Stimulated activated CD8-positive, alpha-beta memory T cell treated with anti-CD3 and anti-CD28 coated beads, Interleukin-7, amount 100 ng/mL, for 24 hours (primary cell): Measurements from ENCODE around the gene UCHL1.

Experiments
- DNase-seq: peaks from one replicate; pipeline ENCODE4 v3.0.0-alpha.2; 2020; ENCODE audit warnings: low read depth

The UCHL1 gene

GRCh38 chr4:41256740-41257256 lies at the start of gene UCHL1:
Gene UCHL1 (plus strand): TSS chr4:41256928. CDS start chr4:41256977, 49 bp downstream.
- DNase-seq = no peak

DNA sequence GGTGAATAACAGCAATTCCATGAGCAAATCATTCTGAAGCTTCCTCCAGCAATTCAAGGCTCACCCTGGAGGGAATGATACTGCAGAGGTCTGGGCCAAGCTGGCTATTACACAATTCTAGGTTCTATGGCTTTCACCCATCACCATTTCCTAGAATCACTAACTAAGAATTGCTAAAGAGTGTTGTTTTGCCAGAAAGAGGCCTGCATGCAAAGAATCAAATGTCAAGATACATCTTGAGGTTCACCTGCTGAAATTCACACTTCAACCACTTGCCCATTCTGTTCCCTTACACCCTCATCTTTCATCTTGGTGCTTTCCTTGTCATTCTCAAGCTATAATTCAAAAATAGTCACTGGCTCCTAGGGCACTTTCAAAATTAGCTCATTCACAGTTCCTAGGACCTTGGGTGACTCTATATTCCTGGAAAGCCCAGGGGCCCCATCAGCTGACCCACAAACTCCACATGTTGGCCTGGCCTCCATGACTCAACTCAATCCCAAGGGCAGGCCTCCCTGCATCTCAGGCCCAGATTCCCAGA lies 49.4 kb upstream of the UCHL1 start:
- DNase-seq = no peak

- DNase-seq = no peak
Observed at GRCh38 chr4:41209187-41209586, 47.5 kb upstream of the UCHL1 start.

GRCh38 chr4:41209901-41210300 lies 46.8 kb upstream of the UCHL1 start:
- no peak for DNase-seq

- DNase-seq = no peak
Observed at GRCh38 chr4:41211951-41212615, 44.6 kb upstream of the UCHL1 start.

GRCh38 chr4:41212616-41213203 lies 44.0 kb upstream of the UCHL1 start:
- no peak for DNase-seq

GRCh38 chr4:41213625-41214135 lies 43.0 kb upstream of the UCHL1 start:
- no peak for DNase-seq

- DNase-seq = peak; percentile 11
Observed at GRCh38 chr4:41214136-41214824, 42.4 kb upstream of the UCHL1 start, which contains the start of gene APBB2. Gene APBB2 (minus strand): TSS chr4:41214542. CDS start chr4:41033254, 181,288 bp downstream.

DNA sequence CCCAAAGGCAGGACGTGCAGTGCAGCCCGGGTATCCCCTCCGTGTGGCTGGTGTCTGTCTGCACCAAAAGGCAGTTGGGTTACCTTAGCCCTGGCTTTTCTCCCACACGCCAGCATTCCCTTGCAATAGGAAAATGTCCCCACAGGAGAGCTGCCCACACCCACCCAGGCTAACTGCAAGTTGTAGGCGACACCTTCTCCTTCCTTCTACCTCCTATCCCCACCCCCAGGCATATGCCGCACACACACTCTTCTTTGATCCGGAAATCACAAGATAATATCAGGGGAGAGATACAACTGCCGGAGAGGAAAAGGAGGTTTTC lies 41.9 kb upstream of the UCHL1 start:
- DNase-seq = no peak

- DNase-seq = no peak
Observed at GRCh38 chr4:41215155-41215554, 41.6 kb upstream of the UCHL1 start.

DNA sequence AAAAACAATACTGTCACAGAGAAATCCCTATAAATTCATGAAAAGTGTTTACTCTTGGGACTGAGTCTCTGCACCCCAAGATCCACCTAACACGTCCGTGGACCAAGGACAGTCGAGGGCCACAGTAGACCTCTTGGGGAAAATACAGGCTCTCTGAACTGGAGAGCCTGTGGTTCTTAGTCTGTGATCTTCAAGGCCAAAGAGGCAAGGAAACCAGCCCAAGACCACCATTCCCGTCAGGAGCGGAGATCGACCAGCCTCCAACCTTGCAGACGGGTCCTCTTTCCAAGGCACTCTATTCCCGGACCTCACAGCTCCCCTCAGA lies 40.8 kb upstream of the UCHL1 start:
- DNase-seq = no peak

DNA sequence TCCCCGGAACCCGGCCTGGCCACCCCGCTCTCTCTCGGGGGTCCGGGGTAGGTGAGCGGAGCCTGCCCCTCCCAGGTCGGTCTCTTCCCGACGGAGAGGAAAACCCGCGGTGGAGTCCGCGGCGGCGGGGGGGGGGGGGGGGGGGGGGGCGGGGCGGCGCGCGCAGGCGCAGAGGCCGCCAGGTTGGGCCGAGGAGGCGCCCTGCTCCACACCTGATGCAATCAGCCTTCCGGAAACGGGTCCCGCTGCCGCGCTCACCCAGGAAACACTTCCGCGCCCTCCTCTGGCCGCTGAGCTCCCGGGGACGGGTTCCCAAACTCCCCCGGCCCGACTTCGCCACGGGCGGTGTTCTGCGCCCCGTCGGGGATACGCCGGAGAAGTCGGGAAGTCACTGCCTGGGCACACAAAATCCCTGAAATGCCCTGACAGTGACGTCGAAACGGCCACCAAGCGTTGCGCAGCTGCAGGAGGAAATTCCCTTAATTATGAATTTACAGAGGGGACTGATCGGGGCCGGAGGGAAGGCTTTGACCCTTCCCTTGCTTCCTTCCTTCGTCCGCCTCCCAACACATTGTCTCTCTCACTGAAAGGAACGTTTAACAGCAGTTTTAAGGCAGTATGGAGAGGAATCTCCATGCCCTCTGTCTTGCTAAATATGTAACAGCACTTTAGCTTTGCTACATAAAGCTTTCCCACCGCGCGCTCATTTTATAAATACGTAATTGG lies 40.3 kb upstream of the UCHL1 start:
- peak; percentile 11 for DNase-seq

DNA sequence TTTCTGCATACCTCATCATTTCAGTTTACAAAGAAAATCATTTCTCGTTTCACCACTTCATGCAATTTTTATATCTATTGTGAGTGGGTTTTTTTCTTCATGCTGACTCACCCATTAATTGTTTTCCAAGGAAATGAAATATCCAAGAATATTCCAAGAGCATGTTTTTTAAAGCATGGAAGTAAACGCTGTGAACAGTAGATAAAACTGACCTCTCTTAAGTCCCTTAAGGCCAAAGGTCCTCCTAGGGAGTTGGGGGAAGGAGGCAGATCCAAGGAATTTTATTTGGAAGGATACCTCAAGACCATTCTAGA lies 39.8 kb upstream of the UCHL1 start:
- DNase-seq = no peak

DNA sequence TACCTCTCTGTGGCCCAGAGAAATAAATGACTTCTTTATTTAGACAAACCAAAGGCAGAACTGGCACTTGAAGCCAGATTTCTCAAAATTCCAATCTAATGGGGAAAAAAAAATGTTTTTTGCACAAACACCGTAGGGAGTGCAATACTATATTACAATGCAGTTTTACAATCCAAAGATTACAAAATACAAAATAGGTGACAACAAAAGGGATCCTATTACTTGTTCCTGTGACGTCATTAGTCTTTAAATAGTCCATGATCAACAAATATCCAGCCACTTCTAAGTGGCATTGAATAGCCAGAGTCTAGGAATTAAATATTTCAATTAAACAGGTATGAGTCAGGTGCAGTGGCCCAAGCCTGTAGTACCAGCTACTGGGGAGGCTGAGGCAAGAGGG lies 39.4 kb upstream of the UCHL1 start:
- DNase-seq = no peak

DNA sequence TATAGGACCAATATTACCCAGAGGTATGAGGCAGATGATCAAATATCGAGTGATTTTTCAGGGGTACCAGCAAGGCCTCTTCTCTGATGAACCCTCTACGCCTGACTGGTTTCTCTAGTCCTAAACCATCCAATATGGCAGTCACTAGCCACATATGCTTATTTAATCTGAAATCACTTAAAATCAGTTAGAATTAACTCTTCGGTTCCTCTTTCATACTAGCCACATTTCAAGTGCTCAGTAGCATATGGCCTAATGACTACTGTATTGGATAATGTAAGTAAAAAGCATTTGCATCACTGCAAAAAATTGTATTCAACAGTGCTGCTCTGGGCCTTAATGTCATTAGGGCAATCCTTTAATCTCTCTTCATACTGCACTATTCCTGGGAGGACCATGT lies 38.0 kb upstream of the UCHL1 start:
- DNase-seq = no peak

DNA sequence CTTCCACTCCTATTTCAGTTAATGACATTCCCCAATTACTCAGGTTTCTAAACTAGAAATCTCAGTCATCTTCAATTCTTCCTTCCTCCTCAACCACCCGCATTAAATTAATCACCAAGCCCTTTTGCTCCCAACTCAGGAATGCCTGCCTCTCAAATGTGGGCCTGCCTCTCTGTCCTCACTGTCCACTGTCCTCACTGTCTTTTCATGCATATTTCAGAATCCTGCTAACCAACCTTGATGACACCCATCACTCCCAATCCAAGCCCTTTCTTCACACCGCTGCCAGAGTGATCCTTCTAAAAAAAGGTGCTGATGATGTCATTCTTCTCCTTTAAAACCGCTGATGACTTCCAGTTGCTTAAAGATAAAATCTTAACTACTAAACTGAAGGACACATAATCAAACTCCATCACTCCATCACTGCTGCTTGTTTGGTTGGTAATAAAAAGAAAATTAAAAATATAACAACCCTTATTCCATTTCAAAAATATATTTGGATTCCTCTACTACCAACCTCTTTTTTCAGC lies 37.2 kb upstream of the UCHL1 start:
- DNase-seq = no peak

- no peak for DNase-seq
Observed at GRCh38 chr4:41221850-41222645, 34.7 kb upstream of the UCHL1 start.

GRCh38 chr4:41227902-41228301 lies 28.8 kb upstream of the UCHL1 start:
- DNase-seq = no peak

- no peak for DNase-seq
Observed at GRCh38 chr4:41232406-41232805, 24.3 kb upstream of the UCHL1 start.

- DNase-seq = no peak
Observed at GRCh38 chr4:41232856-41233255, 23.9 kb upstream of the UCHL1 start.

DNA sequence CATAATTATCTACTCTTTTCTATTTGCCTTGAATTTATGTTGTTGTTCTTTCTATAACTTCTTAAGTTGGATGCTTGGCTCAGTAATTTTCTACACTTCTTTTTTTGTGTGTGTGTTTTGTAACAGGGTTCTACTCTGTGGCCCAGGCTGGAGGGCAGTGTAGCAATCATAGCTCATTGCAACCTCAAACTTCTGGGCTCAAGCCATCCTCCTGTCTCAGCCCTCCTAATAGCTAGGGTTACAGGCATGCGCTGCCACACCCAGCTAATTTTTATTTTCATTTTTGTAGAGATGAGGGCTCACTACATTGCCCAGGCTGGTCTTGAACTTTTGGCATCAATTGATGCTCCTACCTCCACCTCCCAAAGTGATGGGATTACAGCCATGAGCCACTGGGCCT lies 20.7 kb upstream of the UCHL1 start:
- no peak for DNase-seq
